ENCODE measurements around the gene CHERP. TPM values are rescaled to one million over a fixed set of nuclear protein-coding genes. Genes with fewer than 3 reads are reported as not detected.

Gene CHERP
- 25.9 TPM for polyA plus RNA-seq (2013, experiment 1 of 2; ENCODE audit: insufficient read length)
- polyA plus RNA-seq (2013, experiment 2 of 2; ENCODE audit: insufficient read length), result 24.2 TPM

DNA sequence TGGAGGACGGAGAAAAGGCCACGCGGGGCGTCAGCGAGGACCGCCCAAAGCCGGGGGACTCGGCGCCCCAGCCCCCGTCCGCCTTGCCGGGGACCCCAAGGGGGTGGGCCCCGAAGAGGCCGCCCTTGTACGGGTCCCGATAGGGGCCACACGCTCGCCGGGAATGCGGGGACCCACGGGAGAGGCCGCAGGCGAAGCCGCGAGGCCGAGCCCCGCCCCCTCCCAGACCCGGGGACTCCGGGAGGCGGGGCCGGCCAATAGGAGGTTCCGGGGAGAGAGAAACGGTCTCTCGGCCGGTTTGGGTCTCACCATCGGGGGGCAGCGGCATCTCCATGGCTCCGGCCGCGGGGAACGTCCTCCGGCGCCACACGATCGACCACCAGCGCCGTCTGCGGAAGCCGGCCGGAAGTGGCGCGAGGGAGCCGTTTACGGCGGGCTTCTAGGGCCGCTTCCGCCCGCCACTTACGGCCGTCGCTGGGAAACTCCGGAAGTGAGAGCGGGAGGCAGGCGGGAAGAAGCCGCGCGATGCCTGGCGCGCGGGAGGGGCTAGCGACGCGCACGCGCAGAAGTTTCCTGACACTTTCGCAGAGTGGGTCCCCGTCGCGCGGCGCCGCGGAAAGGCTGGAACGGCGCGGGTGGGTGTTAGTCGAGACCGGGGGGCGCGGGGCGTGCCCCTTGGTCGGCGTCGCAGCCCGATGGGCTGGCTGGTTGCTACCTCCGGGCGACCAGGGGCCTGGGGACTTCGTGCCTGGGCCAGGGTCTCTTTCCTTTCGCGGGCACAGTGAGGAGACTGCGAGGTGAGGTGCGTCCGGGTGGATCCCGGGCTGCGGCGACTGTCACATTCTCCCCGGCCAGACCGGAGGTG lies at the start of gene CHERP:
CHERP (minus strand) TSS at position 393 of the 865 bp plus-strand sequence; CDS start at position 334, 59 bp downstream.
- peak; percentile 95 for DNase-seq

GRCh38 chr19:16590876-16591802 lies 48.9 kb upstream of the CHERP start:
- no peak for DNase-seq

- no peak for DNase-seq
These were observed 47.7 kb upstream of the CHERP start for GRCh38 chr19:16589917-16590316.

DNA sequence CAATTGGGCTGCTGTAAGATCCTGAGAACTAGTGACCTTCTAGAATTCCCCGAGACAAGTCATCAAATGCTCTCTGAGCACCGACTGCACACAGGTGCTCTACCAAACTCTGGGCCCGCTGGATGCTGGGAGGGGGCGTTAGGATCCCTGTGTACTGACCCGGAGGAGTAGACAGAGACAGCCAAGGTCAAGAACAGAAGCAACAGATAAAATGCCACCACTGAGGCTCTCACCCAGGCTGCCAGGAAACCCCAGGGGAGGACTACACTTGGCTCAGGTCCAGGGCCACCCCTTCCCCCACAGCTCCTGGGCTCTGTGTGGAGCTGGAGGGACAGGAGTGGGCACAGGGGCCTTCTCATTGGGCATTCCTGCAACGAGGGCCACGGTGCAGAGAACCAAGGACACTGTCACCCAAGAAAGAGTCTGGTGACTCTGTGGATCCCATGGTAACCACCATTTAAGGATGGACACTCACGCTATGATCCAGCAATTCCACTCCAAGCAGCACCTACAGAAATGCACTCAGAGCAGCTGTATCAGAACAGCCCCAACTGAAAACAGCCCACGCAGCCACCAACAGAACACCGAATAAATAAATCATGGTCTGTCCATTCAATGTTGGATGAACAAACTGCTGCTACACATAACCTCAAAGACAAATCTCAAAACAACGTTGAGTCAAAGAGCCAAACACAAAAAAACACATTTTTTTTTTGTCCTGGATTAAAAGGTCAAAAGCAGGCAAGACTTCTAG lies 46.8 kb upstream of the CHERP start:
- no peak for DNase-seq

DNA sequence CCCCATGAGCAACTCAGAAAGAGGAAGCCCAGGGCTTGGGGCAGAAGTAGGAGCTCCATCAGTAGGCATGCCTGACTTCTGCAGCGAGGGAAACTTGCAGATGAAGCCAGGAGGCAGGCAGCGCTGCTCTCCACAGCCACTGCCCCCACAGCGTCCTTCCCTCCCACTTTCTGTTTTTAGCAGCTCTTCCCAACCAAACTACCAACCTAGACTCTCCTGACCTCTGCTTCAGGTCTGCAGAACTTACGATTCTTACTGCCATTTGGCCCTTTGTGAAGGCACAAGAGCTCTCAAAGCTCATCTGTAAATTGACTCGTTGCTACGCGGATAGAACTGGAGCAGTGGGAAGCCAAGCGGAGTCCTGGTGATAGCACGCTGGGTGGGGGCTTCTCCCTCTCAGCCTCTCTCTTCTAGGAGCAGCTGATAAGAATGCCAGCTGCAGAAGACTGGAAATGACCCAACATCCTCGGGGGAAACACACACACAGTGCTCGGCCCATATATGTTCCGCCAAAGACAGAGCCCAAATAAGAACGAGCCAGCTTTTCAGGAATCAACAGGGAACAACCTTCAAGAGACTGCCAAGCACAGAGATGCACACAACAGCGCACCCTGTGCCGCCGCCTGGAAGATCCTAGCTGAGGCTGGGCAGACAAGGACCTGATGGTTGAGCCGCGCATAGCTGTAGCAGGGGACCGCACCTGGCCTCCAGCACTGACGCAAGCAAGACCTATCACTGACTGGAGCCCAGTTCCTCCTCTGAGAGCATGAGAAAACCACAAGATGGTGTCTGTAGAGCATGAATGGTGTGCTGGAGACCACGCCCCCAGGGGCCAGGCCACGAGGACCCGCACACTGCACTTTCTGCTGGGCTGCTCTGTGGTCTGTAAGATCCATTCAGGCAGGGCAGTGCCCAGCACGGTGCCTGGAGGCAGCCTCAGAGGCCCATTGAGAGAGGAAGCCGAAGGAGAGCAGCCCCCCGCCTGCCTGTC lies 45.9 kb upstream of the CHERP start:
- no peak for DNase-seq

DNA sequence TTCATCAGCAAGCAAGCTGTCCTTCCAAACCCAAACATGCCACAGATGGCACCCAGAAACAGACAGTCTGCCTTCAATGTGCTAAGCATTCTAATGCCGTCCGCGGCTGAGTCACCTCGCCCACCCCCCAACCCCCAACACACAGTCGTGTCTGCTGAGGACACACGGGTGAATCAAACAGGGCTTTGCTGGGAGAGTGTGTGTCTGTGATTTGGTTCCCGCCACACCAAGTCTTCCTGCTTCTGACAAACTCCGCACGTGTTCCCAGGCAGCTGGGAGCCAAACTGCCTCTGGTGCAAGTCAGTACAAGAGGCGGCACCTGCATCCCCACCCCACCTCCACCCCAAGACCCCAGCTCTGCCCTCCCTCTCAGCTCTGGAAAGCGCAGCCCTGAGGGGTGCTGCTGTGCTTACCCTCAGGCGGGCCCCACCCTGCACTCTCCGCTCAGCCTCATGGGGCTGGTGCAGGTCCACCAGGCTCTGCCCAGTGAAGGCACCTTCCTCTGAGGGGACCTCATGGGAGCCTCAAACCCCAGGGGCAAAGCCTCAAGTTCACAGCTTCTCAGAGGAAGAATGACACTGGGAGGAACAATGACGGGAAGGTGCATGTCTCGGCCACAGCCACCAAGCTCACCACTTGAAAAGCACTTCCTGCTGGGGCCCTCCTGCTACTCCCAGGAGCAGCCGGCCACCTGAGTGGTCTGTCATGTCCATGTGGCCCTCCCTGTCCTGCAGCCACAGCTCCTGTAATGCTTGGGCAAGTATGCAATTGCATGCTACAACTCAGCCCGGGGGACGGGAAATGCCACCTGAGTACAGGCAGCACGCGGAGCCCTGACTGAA lies 45.0 kb upstream of the CHERP start:
- DNase-seq, result peak; percentile 51

- DNase-seq, result no peak
These were observed 44.2 kb upstream of the CHERP start for GRCh38 chr19:16586477-16586871.

DNA sequence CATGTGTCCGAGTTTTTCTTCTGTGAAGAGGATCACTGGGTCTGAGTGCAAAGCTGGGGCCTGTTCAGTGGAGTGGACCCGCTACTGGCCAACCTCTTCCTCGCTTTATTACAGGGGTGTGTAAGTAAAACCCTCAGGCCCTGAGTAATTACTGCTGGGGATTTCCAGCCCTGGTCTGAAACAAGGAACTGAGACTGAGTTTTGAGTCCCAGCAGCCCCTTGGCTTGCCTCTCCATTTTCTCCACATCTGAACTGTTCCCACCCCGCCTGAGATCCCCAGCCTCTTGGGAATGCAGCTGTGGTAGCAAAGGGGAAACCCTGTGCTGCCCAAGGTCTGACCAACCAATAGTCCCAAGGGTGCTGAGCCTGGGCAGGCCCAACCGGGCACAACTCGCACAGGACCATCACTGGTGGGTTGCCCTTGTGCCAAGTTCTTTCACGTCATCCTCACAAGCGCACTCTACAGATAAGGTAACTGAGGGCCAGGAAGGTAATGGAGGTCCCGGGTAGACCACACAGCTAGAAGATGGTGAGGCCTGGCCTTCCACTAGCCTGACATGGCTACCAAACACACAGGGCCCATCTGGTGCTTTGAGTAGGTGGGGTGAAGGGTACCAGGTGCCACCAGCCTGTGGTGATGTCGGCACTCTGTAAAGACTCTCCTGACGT lies 43.7 kb upstream of the CHERP start:
- DNase-seq, result no peak

DNA sequence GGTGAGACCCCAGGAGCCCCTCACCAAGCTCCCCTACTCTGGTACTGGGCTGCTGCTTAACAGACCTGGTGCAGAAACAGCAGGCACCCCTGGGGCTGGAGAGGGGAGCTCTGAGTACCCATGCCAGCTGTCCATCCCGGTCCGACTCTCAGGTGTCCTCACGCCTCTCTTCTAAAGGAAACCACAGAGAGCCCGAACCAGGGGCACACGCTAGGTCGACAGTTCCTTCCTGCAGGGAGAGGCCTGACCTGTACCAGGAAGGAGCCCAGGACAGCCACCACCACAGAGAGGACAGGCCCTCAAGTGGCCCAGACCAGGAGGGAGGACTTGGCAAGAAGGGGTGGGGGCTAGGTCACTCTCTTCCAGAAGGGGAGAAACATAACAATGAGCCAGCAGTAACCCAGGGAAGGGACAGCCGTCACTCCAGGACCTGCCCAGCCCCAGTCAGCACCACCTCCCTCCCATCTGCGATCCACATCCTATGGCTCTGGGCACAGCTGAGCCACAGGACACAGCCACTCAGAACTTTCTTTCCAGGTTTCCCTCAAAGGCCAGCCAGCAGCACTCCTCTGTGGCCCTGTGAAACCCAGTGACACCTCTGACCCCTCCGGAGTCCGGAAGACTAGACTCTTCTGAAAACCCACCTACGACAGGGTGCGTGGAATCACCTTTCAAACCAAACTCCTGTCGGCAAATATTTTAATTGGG lies 43.0 kb upstream of the CHERP start:
- no peak for DNase-seq

DNA sequence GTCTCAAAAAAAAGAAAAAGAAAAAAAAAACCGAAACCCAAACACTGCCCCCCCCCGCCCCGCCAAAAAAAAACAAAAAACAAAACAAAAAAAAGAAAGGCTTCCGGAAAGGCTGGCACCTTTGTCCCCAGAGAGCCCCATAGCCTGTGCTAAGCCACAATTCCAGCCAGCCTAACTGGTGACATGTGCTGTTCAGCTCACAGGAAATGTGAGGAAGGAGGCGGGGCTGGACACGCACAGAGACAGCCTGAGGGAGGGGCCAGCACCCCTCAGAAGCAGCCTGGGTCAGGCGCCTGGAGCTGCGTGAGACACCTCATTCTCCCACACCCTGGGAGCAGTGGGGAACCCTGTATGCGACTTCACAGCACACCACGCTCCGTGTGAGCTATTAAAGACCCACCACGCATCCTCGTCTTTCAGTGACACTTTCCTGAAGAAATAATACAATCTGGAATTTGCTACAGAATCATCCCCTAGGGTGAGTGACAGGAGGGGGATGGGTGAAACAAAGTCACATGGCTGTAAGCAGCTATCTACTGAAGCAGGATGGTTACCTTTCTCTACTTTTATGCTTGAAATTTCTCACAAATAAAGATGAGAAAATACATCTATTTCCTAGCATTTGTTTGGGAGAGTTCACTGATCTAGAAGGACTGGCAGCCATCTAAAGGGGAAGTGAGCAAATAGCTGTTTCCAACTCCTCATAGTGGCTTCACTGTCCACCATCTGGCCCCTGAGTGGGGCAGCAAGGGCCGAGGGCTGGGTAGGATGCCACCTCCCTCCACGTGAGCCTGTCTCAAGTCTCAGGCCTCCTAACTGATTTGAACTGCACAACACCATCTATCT lies 42.2 kb upstream of the CHERP start:
- peak; percentile 77 for DNase-seq

DNA sequence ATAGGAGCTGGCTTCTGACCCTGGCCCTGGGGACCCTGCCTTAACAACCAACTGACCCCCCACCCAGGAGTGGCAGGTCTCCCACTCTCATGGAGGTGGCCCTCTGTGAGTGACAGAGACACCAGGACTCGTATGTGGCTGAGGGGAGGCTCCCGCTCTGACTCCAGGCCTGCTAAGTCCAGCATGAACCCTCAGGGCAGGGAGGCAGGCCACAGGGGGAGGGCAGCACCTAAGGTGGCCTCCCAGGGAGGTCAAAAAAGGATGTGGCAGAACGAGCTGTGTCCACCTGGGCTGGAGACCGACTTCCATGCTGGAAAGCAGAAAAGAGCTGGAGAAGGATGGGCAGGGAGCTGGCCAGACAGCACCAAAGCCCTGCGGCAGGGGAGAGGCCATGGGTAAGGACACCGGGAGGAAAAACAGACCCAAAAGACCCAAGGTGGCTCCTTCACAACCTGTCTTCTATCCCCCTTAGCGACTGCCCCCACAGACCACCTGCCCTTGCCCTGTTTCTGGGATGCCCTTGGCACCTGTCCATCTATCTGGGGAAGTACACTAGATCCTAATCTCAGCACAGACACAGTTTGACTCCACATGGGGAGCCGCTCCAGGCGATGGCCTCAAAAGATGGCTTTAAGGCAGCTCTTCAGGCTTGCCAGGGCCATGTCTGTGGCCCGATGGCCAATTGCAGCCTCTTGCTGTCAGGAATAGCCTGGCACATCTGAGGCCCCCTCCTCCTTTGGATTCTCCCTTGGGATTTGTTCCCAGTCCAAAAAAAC lies 40.4 kb upstream of the CHERP start:
- DNase-seq, result no peak

DNA sequence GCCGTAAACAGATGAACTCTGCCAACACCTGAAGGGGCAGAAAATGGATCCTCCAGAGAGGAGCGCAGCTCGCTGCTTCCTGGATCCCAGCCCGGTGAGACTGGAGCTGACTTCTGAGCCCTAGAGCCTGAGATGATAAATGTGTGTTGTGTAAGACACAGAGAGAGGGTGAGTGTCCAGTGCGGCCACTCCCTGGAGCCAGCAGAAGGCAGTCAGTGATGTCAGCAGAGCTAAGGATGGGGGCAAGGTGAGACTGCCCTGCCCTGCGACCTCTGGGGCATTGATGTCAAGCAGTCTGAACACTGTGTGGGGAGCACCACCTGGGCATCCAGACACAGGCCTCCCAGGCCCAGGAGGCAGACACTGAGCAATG lies 39.7 kb upstream of the CHERP start:
- DNase-seq, result no peak

DNA sequence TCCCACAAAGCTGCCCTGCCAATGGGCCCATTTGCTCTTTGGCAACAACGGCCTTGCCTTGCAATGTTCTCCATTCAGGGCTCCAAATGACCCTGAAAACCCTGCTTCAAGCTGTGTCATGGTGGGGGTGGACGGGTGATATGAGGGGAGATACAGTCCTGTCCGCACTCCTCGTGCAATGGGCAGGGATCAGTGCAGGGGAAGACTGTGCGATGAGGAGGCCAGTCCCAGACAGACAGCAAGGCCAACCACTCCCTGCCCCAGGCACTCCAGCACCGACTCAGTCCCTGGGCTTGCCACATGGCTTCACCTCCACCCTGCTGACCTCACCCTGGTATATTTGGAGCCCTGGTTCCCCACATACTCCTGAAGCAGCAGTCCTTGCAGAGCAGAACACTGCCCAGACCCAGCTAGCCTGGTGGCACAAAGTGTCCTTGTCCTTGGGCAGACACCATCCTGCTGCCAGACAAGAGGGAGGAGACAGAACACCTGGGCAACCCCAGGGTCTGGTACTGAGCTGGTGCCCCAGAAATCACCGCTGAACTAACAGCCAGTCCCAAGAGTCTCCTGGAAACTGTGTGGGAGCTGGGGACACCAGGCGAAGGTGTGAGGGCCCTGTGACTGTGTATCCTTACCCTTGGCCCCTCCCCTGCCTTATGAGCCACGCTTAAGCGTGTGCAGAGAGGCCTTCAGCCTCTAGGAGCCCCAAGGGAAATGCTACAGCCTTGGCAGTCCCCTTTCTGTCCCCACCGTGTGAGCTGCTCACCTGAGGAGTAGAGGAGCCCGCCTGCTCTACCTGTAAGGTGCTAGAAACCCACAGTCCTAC lies 39.1 kb upstream of the CHERP start:
- DNase-seq, result no peak

GRCh38 chr19:16579381-16579780 lies 37.1 kb upstream of the CHERP start:
- DNase-seq, result no peak

DNA sequence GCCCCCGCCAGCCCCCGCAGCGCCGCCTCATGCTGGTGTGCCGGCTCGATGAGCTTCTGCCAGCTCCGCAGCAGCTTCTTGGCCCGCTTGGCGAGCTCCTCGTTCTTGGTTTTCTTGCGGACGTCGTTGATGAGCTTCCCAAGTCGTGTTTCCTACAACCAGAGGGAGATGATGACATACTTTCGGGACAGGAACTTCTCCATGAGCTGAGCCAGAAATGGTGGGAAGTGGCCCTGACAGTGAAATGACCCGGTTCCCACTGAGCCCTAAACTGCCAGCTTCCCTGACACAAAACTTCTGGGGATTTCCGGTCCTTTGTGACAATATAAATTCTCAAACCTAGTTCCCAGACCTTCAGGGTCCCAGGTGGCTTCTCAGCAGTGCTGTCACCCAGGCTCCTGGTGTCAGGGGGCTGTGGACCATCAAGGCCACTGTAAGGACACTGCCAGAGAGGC lies 35.3 kb upstream of the CHERP start:
- DNase-seq, result no peak

Data from fibroblast of skin of scalp (primary cell).